ENCODE data around the gene UBL4A. TPM values are rescaled to one million over a fixed set of nuclear protein-coding genes. Genes with fewer than 3 reads are reported as not detected.

UBL4A gene
- polyA plus RNA-seq, 1 of the 3 experiments (the other 2 are of a cell fraction): 27.8 TPM

- Histone ChIP-seq H3K4me1 (ENCODE audit: control insufficient read depth in 1 of 2, insufficient read depth in 2 of 2, low read depth in 1 of 2, low read length in 1 of 2) (no peaks in the 10 kb centered on the region), H3K4me3 (ENCODE audit: low read depth in 2 of 2, low read length in 1 of 2) (no peak overlapping the region), H2AFZ (ENCODE audit: low read depth) (no peak overlapping the region), H3K9me2 (no peaks in the 10 kb centered on the region), H3K36me3 (replicated peaks in 1 of 2; ENCODE audit: control insufficient read depth in 1 of 2, insufficient read depth in 2 of 2, low read length in 1 of 2) (peaks cover 0 to 10% of the 10 kb centered on the region in 2 experiments), H4K20me1 (ENCODE audit: insufficient read depth) (0 out of 2 replicates have a peak, but pooled peaks cover 8% of the 10 kb centered on the region), H3K79me2 (ENCODE audit: insufficient read depth) (no peaks in the 10 kb centered on the region), H3K4me2 (no peak overlapping the region), H3K27me3 (ENCODE audit: insufficient read depth) (peaks cover 13% of the 10 kb centered on the region), H3K9ac (no peak overlapping the region), H3F3A (replicated peaks; ENCODE audit: insufficient read depth) (peaks cover 7% of the 10 kb centered on the region), H3K9me3 (no peaks in the 10 kb centered on the region), H3K27ac (ENCODE audit: low read depth in 2 of 2, low read length in 1 of 2) (no peak overlapping the region)
- DNase-seq: no peak
- ChIA-PET CTCF (no interaction called here), POLR2A (no interaction called here)
- no peak for TF ChIP-seq CHD2 (IDR thresholded peaks at IDR 0.05; ENCODE audit: low read length, partially characterized antibody)
- TF ChIP-seq YY1 (IDR thresholded peaks at IDR 0.05; ENCODE audit: low read depth): no peak
- no peak for TF ChIP-seq SIN3A (IDR thresholded peaks at IDR 0.05; ENCODE audit: borderline replicate concordance, low read depth, low read length)
- TF ChIP-seq USF2 (IDR thresholded peaks at IDR 0.05; ENCODE audit: borderline replicate concordance, low read depth, low read length): no peak
- TF ChIP-seq NFIC (IDR thresholded peaks at IDR 0.05; ENCODE audit: borderline replicate concordance): no peak
- TF ChIP-seq GATA2 (CRISPR knock-in tag; IDR thresholded peaks at IDR 0.05): no peak
- TF ChIP-seq FOSL2 (IDR thresholded peaks at IDR 0.05; ENCODE audit: borderline replicate concordance, low read depth): no peak
- no peak for TF ChIP-seq USF1 (IDR thresholded peaks at IDR 0.05; ENCODE audit: borderline replicate concordance, low read depth)
- no peak for TF ChIP-seq FOXJ3 (CRISPR knock-in tag; IDR thresholded peaks at IDR 0.05)
- 63% methylated on average over 16 of the region's 23 CpGs for WGBS (ENCODE audit: low lambda C conversion rate)
Observed at GRCh38 chrX:154471839-154472684, 14.4 kb downstream of the UBL4A start.

- no peak overlapping the region for H2AFZ ChIP-seq (ENCODE audit: low read depth)
- ChIA-PET CTCF (no interaction called here), POLR2A (no interaction called here)
- TF ChIP-seq CHD2 (IDR thresholded peaks at IDR 0.05; ENCODE audit: low read length, partially characterized antibody) (no peak), RFX5 (IDR thresholded peaks at IDR 0.05; ENCODE audit: low read length) (no peak), SIN3A (IDR thresholded peaks at IDR 0.05; ENCODE audit: borderline replicate concordance, low read depth, low read length) (no peak), SMC3 (IDR thresholded peaks at IDR 0.05; ENCODE audit: low read depth, low read length) (no peak), MAX (IDR thresholded peaks at IDR 0.05; ENCODE audit: low read depth) (no peak), MXI1 (IDR thresholded peaks at IDR 0.05; ENCODE audit: low read depth, low read length) (no peak), NRF1 (IDR thresholded peaks at IDR 0.05; ENCODE audit: low read depth, low read length) (no peak), CTCF (IDR thresholded peaks at IDR 0.05) (no peak)
- H3K4me2 ChIP-seq: no peak overlapping the region
- H3K4me1 ChIP-seq (ENCODE audit: control insufficient read depth in 1 of 2, insufficient read depth in 2 of 2, low read depth in 1 of 2, low read length in 1 of 2): no peaks in the 10 kb centered on the region
- no peaks in the 10 kb centered on the region for H3K9me3 ChIP-seq
- no peak for DNase-seq
- H3K79me2 ChIP-seq (ENCODE audit: insufficient read depth): no peaks in the 10 kb centered on the region
- no peak overlapping the region for H3K27ac ChIP-seq (ENCODE audit: low read depth in 2 of 2, low read length in 1 of 2)
- no peaks in the 10 kb centered on the region for H3K9me2 ChIP-seq
- WGBS (ENCODE audit: low lambda C conversion rate): 46% methylated on average over 21 of the region's 23 CpGs
- peaks cover 13% of the 10 kb centered on the region for H3K27me3 ChIP-seq (ENCODE audit: insufficient read depth)
- 0 out of 2 replicates have a peak, but pooled peaks cover 8% of the 10 kb centered on the region for H4K20me1 ChIP-seq (ENCODE audit: insufficient read depth)
- peaks cover under 1% of the 10 kb centered on the region for H3F3A ChIP-seq (replicated peaks; ENCODE audit: insufficient read depth)
- H3K36me3 ChIP-seq (replicated peaks in 1 of 2; ENCODE audit: control insufficient read depth in 1 of 2, insufficient read depth in 2 of 2, low read length in 1 of 2): peaks cover 0 to 18% of the 10 kb centered on the region in 2 experiments
- no peak overlapping the region for H3K9ac ChIP-seq
- H3K4me3 ChIP-seq (ENCODE audit: low read depth in 2 of 2, low read length in 1 of 2): no peak overlapping the region
Observed at GRCh38 chrX:154470914-154471568, 15.4 kb downstream of the UBL4A start.
